Stimulated activated CD4-positive, alpha-beta T cell treated with anti-CD3 and anti-CD28 coated beads, Interleukin-1b, Interleukin-23, amount 100 ng/mL, for 4 hours (primary cell): ENCODE measurements around the gene GGT7.
"Not testable (repeated sequence)": the region's sequence is repeated elsewhere in the genome, so short reads cannot be mapped to it uniquely, and the experiment has no call there.

Experiments used
- DNase-seq, 2 donors: peaks; one replicate each; pipeline ENCODE4 v3.0.0-alpha.2; 2020; ENCODE audit warnings: low read depth in 2 of 2

Gene GGT7

DNA sequence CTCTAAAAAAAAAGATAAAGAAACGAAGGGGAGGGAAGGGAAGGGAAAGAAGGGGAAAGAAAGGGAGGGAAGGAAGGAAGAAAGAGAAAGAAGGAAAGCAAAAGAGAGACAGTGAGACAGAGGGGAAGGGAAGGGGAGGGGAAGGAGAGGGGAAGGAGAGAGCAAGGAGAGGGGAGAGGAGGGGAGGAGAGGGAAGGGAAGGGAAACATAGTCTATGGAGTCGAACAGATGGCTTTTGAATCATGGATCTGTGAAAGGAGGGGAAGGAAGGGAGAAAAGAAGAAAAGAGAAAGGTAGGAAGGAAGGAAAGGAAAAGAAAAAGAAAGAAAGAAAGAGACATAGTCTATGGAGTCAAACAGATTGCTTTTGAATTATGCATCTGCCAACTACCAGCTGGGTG lies 30.5 kb downstream of the GGT7 start:
- no peak for DNase-seq

DNA sequence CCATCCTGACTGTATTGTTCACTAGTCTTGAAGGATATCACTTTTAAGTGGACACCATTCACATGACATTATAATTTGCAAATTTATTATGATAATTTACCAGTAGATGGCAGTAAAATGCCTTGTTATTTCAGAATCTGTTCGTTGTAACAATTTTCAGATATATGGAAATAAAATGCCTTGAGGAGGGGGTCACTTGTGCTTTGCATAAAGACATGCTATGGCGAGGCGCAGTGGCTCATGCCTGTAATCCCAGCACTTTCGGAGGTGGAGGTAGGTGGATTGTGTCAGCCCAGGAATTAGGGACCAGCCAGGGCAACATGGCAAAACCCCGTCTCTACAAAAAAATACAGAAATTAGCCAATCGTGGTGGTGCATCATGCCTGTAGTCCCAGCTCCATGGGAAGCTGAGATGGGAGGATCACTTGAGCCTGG lies 38.2 kb downstream of the GGT7 start:
- no peak for DNase-seq

DNA sequence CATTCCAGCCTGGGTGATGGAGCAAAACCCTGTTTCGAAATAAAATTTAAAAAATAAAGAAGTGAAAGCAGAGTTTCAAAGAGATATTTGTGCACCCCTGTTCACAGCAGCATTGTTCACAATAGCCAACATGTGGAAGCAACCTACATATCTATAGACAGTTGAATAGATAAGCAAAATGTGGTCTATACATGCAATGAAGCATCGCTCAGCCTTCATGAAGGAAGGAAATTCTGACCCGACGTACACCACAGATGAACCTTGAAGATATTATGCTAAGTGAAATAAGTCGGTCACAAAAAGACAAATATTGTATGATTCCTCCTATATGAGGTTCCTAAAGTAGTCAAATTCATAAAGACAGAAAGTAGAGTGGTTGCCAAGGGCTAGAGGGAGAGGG lies 40.7 kb downstream of the GGT7 start:
- no peak for DNase-seq

DNA sequence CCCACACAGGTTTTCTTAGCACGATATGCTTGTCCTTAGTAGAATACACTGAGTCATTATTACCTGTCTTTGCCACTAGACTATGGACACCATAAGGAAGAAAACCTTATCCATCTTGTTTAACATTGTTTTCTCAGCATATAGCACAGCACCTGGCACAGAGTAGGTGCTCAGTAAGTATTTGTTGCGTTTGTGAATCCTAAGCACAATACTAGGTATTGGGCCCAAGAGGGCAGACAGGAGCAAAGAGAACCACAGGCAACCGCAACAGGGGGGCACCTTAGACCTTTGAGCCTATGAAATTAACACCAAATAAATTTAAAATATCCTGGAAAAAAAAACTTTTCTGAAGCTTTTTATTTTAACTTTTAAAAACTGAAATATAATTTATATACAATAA lies 43.5 kb downstream of the GGT7 start:
- DNase-seq = no peak

DNA sequence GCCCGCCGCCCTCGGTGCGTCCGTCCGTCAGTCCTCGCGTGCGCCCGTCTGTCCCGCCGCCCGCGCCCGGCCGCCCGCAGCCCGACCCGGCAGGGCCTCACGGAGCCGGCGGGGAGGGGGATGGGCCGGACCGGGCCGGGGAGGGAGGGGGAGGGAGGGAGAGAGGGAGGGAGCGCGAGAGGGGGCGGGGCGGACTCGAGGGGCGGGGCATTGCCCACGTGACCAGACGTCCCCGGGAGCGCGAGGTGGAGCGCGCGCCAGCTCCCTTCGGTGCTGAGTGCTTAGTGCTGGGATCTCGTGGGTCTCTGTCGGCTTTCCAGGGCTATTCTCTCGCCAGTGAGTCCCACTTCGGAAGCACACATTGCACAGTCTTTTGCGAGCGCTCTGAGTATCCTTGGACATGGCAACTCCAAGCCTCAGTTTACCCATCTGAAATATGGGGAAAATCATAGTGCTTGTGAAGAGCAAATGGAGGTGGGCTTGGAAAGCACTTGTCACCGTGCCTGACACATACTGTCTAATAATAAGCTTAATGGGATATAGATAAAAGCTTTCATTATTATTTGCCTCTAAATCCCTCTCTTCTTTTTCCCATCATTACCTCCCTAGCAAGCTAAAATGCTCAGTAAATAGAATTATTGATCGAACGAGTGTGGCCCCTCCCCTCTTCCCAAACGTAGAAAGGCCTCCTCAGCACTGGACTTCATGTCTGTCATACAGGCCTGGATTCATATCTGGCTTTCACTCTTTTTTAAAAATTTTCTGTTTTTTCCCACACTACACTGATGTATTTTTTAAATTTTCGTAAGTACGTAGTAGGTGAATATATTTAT lies 46.9 kb downstream of the GGT7 start, which contains the start of gene NCOA6:
TSS of gene NCOA6 (minus strand) at position 122 of the 833 bp plus-strand sequence. CDS start 43,296 bp downstream, outside the sequence.
- peak; percentile 90 to 92 for DNase-seq

DNA sequence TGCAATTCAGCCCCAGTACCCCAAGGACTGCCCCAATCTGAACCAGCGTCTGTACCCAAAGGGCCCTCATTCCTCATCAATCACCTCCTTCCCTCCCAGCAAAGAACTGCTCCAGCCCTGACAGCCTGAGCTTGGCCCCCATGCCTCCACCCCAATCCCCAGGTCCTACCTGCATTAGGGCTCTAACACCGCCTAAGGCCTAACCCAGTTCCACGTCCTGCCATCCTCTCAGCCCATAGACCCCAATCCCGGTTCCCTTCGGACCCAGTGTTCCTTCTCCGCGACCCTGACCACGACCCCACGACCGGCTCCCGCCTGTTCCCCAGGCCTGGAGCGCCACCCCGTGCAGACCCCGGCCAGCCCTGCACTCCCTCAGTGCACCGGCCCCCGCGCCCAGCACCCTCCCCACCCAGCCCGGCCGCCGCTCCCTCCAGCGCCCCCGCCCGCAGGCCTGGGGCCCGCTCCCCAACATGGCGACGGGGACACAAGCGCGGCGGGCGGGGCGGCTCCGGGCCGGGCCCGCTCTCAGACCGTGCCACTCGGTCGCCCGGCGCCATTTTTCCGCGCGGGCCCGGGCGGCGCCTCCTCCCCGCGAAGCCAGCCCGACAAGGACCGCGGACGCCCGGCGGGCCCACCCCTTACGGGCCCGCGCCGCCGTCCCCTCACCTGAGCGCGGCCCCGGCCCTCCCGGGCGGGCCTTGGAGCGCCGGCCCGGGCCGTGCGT lies 47.7 kb downstream of the GGT7 start:
- peak; percentile 38 to 60 for DNase-seq

DNA sequence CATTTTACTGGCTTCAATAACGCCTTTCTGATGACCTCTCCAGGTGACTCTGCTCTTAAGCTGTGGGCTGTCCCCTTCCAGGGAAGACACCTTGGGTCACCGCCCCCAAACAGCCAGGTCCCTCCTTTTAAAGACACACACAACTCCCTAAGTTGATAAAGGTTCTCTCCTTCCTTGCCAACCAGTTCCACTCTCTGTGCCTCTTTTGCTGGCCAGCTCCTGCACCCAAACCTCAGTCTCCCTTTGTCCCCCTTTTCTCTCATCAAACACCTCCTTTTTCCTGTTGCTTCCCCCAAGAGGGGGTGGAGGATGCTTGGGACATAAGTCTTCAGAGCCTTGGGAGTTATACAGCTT lies 48.2 kb downstream of the GGT7 start:
- DNase-seq = peak; percentile 58 to 62

DNA sequence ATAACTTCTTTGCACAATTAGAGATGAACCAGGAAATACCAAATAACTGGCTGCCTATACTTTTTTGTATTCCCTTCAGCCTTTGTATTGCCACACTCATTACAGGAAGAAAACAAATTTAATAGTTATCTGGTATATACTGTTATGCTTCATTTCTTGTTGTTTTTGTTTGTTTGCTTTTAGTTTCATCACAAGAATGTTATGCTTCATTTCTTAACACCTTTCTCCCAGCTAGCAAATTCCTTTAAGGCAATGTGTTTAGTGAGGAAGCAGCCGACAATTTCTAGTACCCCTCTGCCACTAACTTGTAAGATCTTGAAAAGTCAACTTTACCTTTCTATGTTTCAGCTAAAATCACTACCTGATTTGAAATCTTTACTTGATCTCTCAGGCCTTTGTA lies 48.6 kb downstream of the GGT7 start:
- DNase-seq = no peak

DNA sequence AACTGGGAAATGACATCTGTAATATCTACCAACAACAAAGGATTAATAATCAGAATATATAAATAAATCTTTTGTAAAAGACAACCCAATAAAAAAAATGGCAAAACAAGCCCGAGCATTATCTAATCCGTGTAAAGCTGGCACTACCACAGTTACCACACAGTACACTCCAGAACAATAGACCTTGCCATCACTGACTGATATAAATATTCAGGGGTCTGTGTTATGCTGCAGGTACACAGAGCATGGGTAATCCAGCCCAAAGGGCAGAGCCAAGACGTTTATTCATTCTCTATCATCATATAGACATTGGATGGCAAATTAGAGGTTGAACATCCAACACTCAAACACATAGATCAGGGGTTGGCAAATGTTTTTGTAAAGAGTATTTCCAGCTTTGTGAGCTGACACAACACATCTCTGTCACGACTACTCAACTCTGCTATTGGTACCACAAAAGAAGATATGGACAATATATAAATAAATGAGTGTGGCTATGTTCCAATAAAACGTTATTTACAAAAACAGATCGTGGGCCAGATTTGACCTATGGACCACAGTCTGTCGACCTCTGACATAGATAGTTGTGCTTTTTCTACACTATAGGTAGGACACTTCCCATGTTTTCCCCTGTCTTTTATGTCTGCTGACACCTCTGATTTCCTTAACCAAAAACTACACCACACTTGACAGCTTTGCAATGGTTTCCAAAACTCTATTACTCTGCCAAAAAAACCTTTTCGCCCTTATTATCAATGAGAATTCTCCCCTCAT lies 51.7 kb downstream of the GGT7 start:
- no peak for DNase-seq

DNA sequence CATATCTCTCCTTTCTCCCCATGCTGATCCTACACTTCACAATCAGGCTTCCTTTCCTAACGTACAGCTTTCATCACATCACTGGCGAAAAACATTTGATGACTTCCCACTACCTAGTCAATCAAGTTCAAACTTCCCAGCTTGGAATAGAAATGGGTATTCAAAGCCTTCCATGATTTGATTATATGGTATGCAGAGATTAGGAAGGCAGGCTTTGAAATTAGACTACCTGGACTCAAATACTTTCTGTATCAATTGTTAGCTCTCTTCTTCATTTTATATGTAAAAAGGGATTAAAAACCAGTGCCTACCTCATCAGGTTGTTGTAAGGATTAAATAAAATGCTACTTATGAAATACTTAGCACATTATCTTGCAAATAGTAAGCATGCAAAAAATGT lies 54.9 kb downstream of the GGT7 start:
- no peak for DNase-seq

DNA sequence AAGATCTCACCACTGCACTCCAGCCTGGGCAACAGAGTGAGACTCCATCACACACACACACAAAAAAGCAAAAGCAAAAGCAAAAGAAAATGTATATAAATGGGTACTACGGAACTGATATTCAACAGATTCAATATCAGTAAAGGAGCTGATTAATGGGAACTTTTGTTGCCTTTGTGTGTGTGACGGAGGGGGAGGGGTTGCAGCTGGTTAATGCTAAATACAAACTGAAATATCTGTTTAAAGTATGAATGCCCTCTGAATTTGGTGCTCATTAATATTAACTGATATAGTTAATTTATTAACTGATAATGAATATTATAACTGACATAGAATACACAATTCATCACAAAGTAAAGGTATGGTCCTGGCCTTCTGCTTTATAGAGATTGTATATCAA lies 55.6 kb downstream of the GGT7 start:
- DNase-seq = no peak

DNA sequence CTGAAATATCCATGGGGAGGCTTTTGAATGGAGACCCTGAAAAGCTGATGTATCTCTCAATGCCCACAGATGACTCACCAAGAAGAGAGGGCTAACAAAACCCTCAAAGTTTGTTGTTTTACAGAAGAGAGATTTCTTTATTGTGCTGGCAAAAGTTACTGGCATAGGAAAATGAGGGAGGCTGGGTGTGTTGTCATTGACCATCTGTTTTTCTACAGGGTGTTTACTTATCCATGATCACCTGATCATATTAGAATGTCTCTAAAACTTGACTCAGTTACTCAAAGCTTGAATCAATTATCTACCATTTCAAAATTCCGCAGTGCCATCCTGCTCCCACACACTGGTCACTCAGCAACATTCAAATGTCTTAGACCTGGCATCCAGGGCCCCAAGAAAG lies 57.0 kb downstream of the GGT7 start:
- no peak for DNase-seq

DNA sequence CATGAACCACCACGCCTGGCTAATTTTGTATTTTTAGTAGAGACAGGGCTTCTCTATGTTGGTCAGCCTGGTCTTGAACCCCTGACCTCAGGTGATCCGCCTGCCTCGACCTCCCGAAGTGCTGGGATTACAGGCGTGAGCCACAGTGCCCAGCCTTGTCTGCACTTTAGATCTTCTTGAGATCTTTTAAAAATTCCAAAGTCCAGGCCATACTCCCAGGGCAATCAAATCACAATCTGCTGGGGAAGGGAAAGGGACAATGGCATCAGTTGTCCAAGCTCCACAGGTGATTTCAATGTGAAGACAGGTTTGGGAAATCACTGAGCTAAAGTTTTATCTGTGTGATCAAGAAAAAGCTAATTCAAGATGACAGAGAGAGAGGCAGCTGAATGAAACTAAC lies 64.1 kb downstream of the GGT7 start:
- no peak for DNase-seq

DNA sequence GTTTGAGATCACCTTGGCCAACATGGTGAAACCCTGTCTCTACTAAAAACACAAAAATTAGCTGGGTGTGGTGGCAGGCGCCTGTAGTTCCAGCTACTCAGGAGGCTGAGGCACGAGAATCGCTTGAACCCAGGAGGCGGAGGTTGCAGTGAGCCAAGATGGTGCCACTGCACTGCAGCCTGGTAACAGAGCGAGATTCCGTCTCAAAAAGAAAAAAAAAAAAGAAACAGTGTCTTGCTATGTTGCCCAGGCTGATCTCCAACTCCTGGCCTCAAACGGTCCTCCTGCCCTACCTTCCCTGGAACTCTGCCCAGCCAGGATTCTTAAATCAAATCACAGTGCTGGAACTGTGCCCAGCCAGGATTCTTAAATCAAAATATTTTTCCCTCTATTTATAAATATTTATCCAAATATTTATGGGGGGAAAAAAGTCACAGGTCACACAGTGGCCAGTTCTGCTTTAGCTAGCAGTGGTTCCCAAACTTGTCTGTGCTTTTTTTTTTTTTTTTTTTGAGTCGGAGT lies 64.7 kb downstream of the GGT7 start:
- DNase-seq = not testable (repeated sequence)

DNA sequence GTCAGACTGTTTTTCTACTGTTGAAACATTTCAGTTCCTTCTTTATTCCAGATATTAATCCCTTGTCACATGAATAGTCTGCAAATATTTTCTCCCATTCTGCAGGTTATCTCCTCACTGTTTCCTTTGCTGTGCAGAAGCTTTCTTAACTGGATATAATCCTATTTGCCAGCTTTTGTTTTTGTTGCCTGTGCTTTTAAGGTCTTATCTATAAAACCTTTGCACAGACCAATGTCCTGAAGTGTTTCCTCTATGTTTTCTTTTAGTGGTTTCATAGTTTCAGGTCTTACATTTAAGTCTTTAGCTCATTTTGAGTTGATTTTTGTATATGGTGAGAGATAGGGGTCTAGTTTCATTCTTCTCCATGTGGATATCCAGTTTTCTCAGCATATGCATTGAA lies 66.4 kb downstream of the GGT7 start:
- no peak for DNase-seq

DNA sequence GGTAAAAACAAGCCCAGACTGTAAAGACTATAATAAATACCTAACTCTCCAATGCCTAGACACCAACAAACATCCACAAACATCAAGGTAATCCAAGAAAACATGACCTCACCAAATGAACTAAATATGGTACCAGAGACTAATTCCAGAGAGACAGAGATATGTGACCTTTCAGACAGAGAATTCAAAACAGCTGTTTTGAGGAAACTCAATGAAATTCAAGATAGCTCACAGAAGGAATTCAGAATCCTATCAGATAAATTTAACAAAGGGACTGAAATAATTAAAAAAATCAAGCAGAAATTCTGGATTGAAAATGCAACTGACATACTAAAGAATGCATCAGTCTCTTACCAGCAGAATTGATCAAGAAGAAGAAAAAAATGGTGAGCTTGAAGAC lies 73.8 kb downstream of the GGT7 start:
- DNase-seq = no peak

DNA sequence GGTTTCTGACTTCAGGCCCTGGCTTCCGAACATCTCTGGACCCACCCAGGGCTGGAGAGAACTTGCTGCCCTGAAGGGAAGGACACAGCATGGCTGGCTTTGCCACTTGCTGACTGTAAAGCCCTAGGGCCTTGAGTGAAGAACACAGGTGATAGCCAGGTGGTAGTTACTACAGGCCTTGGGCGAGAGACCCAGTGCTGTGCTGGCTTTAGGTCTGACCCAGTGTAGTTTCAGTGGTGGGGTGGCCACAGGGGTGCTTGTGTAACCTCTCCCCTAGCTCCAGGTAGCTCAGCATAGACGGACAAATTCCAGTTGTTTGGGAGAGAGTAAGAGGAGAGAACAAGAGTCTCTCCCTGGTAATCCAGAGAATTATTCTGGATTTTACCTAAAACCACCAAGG lies 74.3 kb downstream of the GGT7 start:
- no peak for DNase-seq

DNA sequence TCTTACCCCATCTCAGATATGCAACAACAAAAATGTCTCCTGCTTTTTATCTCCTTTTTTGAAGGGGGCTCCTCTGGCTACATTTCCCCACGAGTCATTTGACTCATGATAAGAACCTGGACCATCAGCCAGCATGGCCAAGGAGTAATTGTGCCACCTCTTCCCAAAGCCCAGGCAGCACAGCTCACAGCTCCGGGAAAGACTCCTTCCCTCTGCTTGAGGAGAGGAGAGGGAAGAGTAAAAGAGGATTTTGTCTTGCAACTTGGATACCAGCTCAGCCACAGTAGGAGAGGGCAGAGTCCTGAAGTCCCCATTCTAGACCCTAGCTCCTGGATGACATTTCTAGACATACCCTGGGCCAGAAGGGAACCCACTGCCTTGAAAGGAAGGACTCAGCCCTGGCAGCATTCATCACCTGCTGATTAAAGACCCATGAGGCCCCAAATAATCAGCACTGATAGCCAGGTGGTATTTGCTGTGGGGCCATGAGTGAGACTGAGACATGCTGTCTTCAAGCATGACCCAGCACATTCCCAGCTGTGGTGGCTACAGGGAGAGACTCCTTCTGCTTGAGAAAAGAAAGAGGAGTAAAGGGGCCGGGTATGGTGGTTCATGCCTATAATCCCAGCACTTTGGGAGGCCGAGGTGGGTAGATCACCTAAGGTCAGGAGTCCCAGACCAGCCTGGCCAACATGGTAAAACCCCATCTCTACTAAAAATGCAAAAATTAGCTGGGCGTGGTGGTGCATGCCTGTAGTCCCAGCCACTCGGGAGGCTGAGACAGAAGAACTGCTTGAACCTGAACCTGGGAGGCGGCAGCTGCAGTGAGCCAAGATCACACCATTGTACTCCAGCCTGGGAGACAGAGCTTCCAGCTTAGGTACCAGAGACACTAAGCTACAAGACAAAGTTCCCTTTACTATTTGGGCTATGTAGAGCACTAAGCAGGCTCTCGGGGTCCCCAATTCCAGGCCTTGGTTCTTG lies 75.4 kb downstream of the GGT7 start:
- DNase-seq = no peak
